COLO668 (cell line): ENCODE measurements around the gene ADGRG1.
"Not testable (repeated sequence)": the region's sequence is repeated elsewhere in the genome, so short reads cannot be mapped to it uniquely, and the experiment has no call there.

Experiments
- DNase-seq: peaks from one replicate; lab custom pipeline; 2025; ENCODE audit not compliant: unreplicated experiment; lab: John Stamatoyannopoulos, UW

Gene ADGRG1

GRCh38 chr16:57666353-57667047 lies 38.1 kb downstream of the ADGRG1 start:
- DNase-seq: no peak

GRCh38 chr16:57667048-57667525 lies 38.7 kb downstream of the ADGRG1 start:
- DNase-seq: no peak

- peak; percentile 13 for DNase-seq
These were observed 39.3 kb downstream of the ADGRG1 start for GRCh38 chr16:57667526-57668262.

- no peak for DNase-seq
These were observed 39.8 kb downstream of the ADGRG1 start, which contains the start of gene ADGRG3 for GRCh38 chr16:57668263-57668571. ADGRG3 (plus strand) TSS chr16:57668306; CDS start chr16:57668348, 42 bp downstream.

- no peak for DNase-seq
These were observed 40.4 kb downstream of the ADGRG1 start for GRCh38 chr16:57668630-57669475.

GRCh38 chr16:57669476-57670162 lies 41.2 kb downstream of the ADGRG1 start:
- DNase-seq: peak; percentile 42

- no peak for DNase-seq
These were observed 41.8 kb downstream of the ADGRG1 start for GRCh38 chr16:57670196-57670595.

- not testable (repeated sequence) for DNase-seq
These were observed 43.0 kb downstream of the ADGRG1 start for GRCh38 chr16:57671451-57671850.

- no peak for DNase-seq
These were observed 44.0 kb downstream of the ADGRG1 start for GRCh38 chr16:57672416-57672815.

GRCh38 chr16:57672824-57673223 lies 44.4 kb downstream of the ADGRG1 start:
- DNase-seq: no peak

- peak; percentile 8 for DNase-seq
These were observed 47.5 kb downstream of the ADGRG1 start for GRCh38 chr16:57675741-57676551.

GRCh38 chr16:57676553-57677085 lies 48.2 kb downstream of the ADGRG1 start:
- DNase-seq: no peak

GRCh38 chr16:57677622-57678369 lies 49.4 kb downstream of the ADGRG1 start:
- peak; percentile 36 for DNase-seq

GRCh38 chr16:57679016-57679415 lies 50.6 kb downstream of the ADGRG1 start:
- DNase-seq: no peak

- DNase-seq: no peak
These were observed 51.5 kb downstream of the ADGRG1 start for GRCh38 chr16:57679767-57680482.

- DNase-seq: no peak
These were observed 52.5 kb downstream of the ADGRG1 start for GRCh38 chr16:57680842-57681375.

GRCh38 chr16:57681950-57682728 lies 53.7 kb downstream of the ADGRG1 start:
- no peak for DNase-seq
